Measurements from ENCODE around the gene FSIP1. TPM values are rescaled to one million over a fixed set of nuclear protein-coding genes. Genes with fewer than 3 reads are reported as not detected.

Gene FSIP1
- total and polyA plus RNA-seq, 9 of the 15 experiments (the other 6 are each of a cell fraction or from before 2014, with no cell fraction given), result 0.07 to 0.51 (median 0.29) TPM

- TF ChIP-seq, protein P1, sequence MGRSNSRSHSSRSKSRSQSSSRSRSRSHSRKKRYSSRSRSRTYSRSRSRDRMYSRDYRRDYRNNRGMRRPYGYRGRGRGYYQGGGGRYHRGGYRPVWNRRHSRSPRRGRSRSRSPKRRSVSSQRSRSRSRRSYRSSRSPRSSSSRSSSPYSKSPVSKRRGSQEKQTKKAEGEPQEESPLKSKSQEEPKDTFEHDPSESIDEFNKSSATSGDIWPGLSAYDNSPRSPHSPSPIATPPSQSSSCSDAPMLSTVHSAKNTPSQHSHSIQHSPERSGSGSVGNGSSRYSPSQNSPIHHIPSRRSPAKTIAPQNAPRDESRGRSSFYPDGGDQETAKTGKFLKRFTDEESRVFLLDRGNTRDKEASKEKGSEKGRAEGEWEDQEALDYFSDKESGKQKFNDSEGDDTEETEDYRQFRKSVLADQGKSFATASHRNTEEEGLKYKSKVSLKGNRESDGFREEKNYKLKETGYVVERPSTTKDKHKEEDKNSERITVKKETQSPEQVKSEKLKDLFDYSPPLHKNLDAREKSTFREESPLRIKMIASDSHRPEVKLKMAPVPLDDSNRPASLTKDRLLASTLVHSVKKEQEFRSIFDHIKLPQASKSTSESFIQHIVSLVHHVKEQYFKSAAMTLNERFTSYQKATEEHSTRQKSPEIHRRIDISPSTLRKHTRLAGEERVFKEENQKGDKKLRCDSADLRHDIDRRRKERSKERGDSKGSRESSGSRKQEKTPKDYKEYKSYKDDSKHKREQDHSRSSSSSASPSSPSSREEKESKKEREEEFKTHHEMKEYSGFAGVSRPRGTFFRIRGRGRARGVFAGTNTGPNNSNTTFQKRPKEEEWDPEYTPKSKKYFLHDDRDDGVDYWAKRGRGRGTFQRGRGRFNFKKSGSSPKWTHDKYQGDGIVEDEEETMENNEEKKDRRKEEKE (IDR thresholded peaks at IDR 0.05; ENCODE audit: borderline replicate concordance in 1 of 2, control insufficient read depth in 1 of 2, low read depth in 2 of 2, low read length in 1 of 2), result no peak
- TF ChIP-seq ZNF311 (CRISPR knock-in tag; IDR thresholded peaks at IDR 0.05), result no peak
- no peak for TF ChIP-seq ZBTB43 (CRISPR knock-in tag; IDR thresholded peaks at IDR 0.05)
- no peak for TF ChIP-seq RAD51 (IDR thresholded peaks at IDR 0.05; ENCODE audit: borderline replicate concordance, low read depth)
- TF ChIP-seq KHSRP (IDR thresholded peaks at IDR 0.05), result no peak
- no peak for TF ChIP-seq NFIX (CRISPR knock-in tag; IDR thresholded peaks at IDR 0.05; ENCODE audit: low read depth)
- no peak for TF ChIP-seq CGGBP1 (CRISPR knock-in tag; IDR thresholded peaks at IDR 0.05)
- TF ChIP-seq PHTF2 (CRISPR knock-in tag; IDR thresholded peaks at IDR 0.05), result no peak
- no peak for TF ChIP-seq ZBTB1 (CRISPR knock-in tag; IDR thresholded peaks at IDR 0.05; ENCODE audit: borderline replicate concordance, low read depth)
- no peak for TF ChIP-seq HOMEZ (CRISPR knock-in tag; IDR thresholded peaks at IDR 0.05)
- TF ChIP-seq HIVEP1 (CRISPR knock-in tag; IDR thresholded peaks at IDR 0.05), result no peak
- TF ChIP-seq SETDB1 (IDR thresholded peaks at IDR 0.05; ENCODE audit: low read length), result no peak
- TF ChIP-seq EZH2 (IDR thresholded peaks at IDR 0.05; ENCODE audit: borderline replicate concordance, low read depth, low read length), result no peak
- TF ChIP-seq RBM17 (IDR thresholded peaks at IDR 0.05; ENCODE audit: borderline replicate concordance, low read depth, low read length), result no peak
- no peak for TF ChIP-seq FOS (IDR thresholded peaks at IDR 0.05; ENCODE audit: extremely low read depth, insufficient read length)
- TF ChIP-seq, protein P2, sequence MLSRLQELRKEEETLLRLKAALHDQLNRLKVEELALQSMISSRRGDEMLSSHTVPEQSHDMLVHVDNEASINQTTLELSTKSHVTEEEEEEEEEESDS (CRISPR knock-in tag; IDR thresholded peaks at IDR 0.05), result no peak
- TF ChIP-seq NFXL1 (CRISPR knock-in tag; IDR thresholded peaks at IDR 0.05), result no peak
- no peak for TF ChIP-seq TEAD4 (IDR thresholded peaks at IDR 0.05; ENCODE audit: low read length)
- TF ChIP-seq TEAD4 (CRISPR knock-in tag; IDR thresholded peaks at IDR 0.05; ENCODE audit: borderline replicate concordance), result no peak
- TF ChIP-seq DNMT1 (IDR thresholded peaks at IDR 0.05), result no peak
- no peak for TF ChIP-seq SMARCB1 (IDR thresholded peaks at IDR 0.05; ENCODE audit: insufficient read length, low read depth)
- no peak for TF ChIP-seq HDGF (IDR thresholded peaks at IDR 0.05)
Observed at GRCh38 chr15:39782441-39783138, at the start of gene FSIP1 (continued).

All from K562 (cell line).